WTC11 (cell line): Measurements from ENCODE around the gene NXF1. TPM values are rescaled to one million over a fixed set of nuclear protein-coding genes. Genes with fewer than 3 reads are reported as not detected.

ENCODE experiments used
- ATAC-seq: fragments of 200-7000 bp; cut with Tn5 transposase; 2 replicates; pipeline ENCODE4 v1.10.0; 2021; ENCODE audit warnings: mild to moderate bottlenecking, moderate library complexity
- CTCF ChIA-PET: fragments of 300-600 bp; sonication (Branson Sonifier 250); formaldehyde crosslinking; loops from one replicate; lab custom pipeline; 2021; ENCODE audit warnings: antibody characterized with exemption; lab: Charles Lee
- POLR2A ChIA-PET: fragments of 350-600 bp; sonication (Branson Sonifier 250); formaldehyde crosslinking; loops from one replicate; lab custom pipeline; 2021; ENCODE audit warnings: antibody characterized with exemption; lab: Charles Lee
- DNase-seq: peaks from one replicate; pipeline ENCODE4 v3.0.0; 2021; ENCODE audit warnings: low spot score
- H3K27ac Mint-ChIP-seq: 2 replicates; pipeline ENCODE4 v1.8.0; 2021; ENCODE audit warnings: mixed read lengths
- H3K27me3 Mint-ChIP-seq: 2 replicates; pipeline ENCODE4 v1.8.0; 2021; ENCODE audit warnings: low read depth, mild to moderate bottlenecking, moderate library complexity, mixed read lengths
- H3K36me3 Mint-ChIP-seq: 2 replicates; pipeline ENCODE4 v1.8.0; 2021; ENCODE audit warnings: mixed read lengths
- H3K4me1 Mint-ChIP-seq: 2 replicates; pipeline ENCODE4 v1.8.0; 2022; ENCODE audit warnings: mixed read lengths
- H3K4me3 Mint-ChIP-seq: 2 replicates; pipeline ENCODE4 v1.8.0; 2021; ENCODE audit warnings: mild to moderate bottlenecking, moderate library complexity, mixed read lengths
- H3K9me3 Mint-ChIP-seq: 2 replicates; pipeline ENCODE4 v1.8.0; 2021; ENCODE audit warnings: mixed read lengths
- CBFB ChIP-seq: sonication (generic); formaldehyde crosslinking; IDR thresholded peaks from 2 replicates; pipeline ENCODE4 v1.8.1; 2022; ENCODE audit warnings: mild to moderate bottlenecking, low read depth, missing genetic modification reagents
- ELF4 ChIP-seq: sonication (generic); formaldehyde crosslinking; IDR thresholded peaks from 2 replicates; pipeline ENCODE4 v1.8.1; 2022; ENCODE audit warnings: low read depth, mild to moderate bottlenecking, moderate library complexity, missing genetic modification reagents
- ESRRA ChIP-seq: sonication (generic); formaldehyde crosslinking; IDR thresholded peaks from 2 replicates; pipeline ENCODE4 v1.8.1; 2022; ENCODE audit warnings: mild to moderate bottlenecking, missing genetic modification reagents, borderline replicate concordance
- FOXJ3 ChIP-seq: sonication (generic); formaldehyde crosslinking; IDR thresholded peaks from 2 replicates; pipeline ENCODE4 v1.9.0; 2021; ENCODE audit warnings: missing genetic modification reagents, mild to moderate bottlenecking, borderline replicate concordance
- FOXP1 ChIP-seq: sonication (generic); formaldehyde crosslinking; IDR thresholded peaks from 2 replicates; pipeline ENCODE4 v1.8.0; 2022; ENCODE audit warnings: missing genetic modification reagents, mild to moderate bottlenecking, moderate library complexity, borderline replicate concordance
- NFE2L1 ChIP-seq: sonication (generic); formaldehyde crosslinking; IDR thresholded peaks from 2 replicates; pipeline ENCODE4 v1.8.1; 2023; ENCODE audit warnings: missing genetic modification reagents
- NR1H2 ChIP-seq: sonication (generic); formaldehyde crosslinking; IDR thresholded peaks from 2 replicates; pipeline ENCODE4 v1.9.0; 2021; ENCODE audit warnings: mild to moderate bottlenecking, moderate library complexity, missing genetic modification reagents
- NR2C2 ChIP-seq: sonication (generic); formaldehyde crosslinking; IDR thresholded peaks from 2 replicates; pipeline ENCODE4 v1.8.0; 2022; ENCODE audit warnings: mild to moderate bottlenecking, missing genetic modification reagents
- NR3C1 ChIP-seq: sonication (generic); formaldehyde crosslinking; conservative IDR thresholded peaks from 2 replicates; pipeline ENCODE4 v1.8.1; 2023; ENCODE audit warnings: low read depth, mild to moderate bottlenecking, missing genetic modification reagents
- OVOL2 ChIP-seq: fragments of 250-450 bp; sonication (Bioruptor Pico); IDR thresholded peaks from 2 replicates; pipeline ENCODE4 v1.9.0; 2021; ENCODE audit warnings: mild to moderate bottlenecking, borderline replicate concordance
- RELA ChIP-seq: sonication (generic); formaldehyde crosslinking; IDR thresholded peaks from 2 replicates; pipeline ENCODE4 v1.8.1; 2022; ENCODE audit warnings: missing genetic modification reagents, mild to moderate bottlenecking, borderline replicate concordance
- SMAD3 ChIP-seq: sonication (generic); formaldehyde crosslinking; IDR thresholded peaks from 2 replicates; pipeline ENCODE4 v1.8.0; 2022; ENCODE audit warnings: missing genetic modification reagents, mild to moderate bottlenecking, borderline replicate concordance
- TP53 ChIP-seq: sonication (generic); formaldehyde crosslinking; IDR thresholded peaks from 2 replicates; pipeline ENCODE4 v1.8.1; 2023; ENCODE audit warnings: mild to moderate bottlenecking, missing genetic modification reagents
- ZNF138 ChIP-seq: sonication (generic); formaldehyde crosslinking; conservative IDR thresholded peaks from 2 replicates; pipeline ENCODE4 v1.8.1; 2022; ENCODE audit warnings: mild to moderate bottlenecking, moderate library complexity, missing genetic modification reagents
- ZNF263 ChIP-seq: sonication (generic); formaldehyde crosslinking; IDR thresholded peaks from 2 replicates; pipeline ENCODE4 v1.8.1; 2022; ENCODE audit warnings: low read depth, mild to moderate bottlenecking, moderate library complexity, missing genetic modification reagents
- total RNA-seq: library from RNA; stranded (reverse); gene quantifications from 3 replicates; pipeline ENCODE4 v1.2.3, GENCODE V29; 2021
- TF ChIP-seq, protein P1 (sequence below): sonication (generic); formaldehyde crosslinking; IDR thresholded peaks from 2 replicates; pipeline ENCODE4 v1.8.1; 2023; ENCODE audit warnings: mild to moderate bottlenecking, missing genetic modification reagents
- TF ChIP-seq, protein P2 (sequence below): fragments of 250-450 bp; sonication (Bioruptor Pico); IDR thresholded peaks from 2 replicates; pipeline ENCODE4 v1.9.0; 2021; ENCODE audit warnings: mild to moderate bottlenecking
- TF ChIP-seq, protein P3 (sequence below): sonication (generic); formaldehyde crosslinking; IDR thresholded peaks from 2 replicates; pipeline ENCODE4 v1.8.1; 2022; ENCODE audit warnings: mild to moderate bottlenecking, moderate library complexity, missing genetic modification reagents
- TF ChIP-seq, protein P4 (sequence below): sonication (generic); formaldehyde crosslinking; IDR thresholded peaks from 2 replicates; pipeline ENCODE4 v1.8.1; 2023; ENCODE audit warnings: mild to moderate bottlenecking, missing genetic modification reagents, moderate library complexity
- TF ChIP-seq, protein P5 (sequence below): sonication (generic); formaldehyde crosslinking; IDR thresholded peaks from 2 replicates; pipeline ENCODE4 v1.8.1; 2023; ENCODE audit warnings: mild to moderate bottlenecking, missing genetic modification reagents, borderline replicate concordance
- TF ChIP-seq, protein P6 (sequence below): sonication (generic); formaldehyde crosslinking; IDR thresholded peaks from 2 replicates; pipeline ENCODE4 v1.8.0; 2022; ENCODE audit warnings: missing genetic modification reagents

Gene NXF1
- total RNA-seq, 1 experiment from 2014 or later, result 43.2 TPM

DNA sequence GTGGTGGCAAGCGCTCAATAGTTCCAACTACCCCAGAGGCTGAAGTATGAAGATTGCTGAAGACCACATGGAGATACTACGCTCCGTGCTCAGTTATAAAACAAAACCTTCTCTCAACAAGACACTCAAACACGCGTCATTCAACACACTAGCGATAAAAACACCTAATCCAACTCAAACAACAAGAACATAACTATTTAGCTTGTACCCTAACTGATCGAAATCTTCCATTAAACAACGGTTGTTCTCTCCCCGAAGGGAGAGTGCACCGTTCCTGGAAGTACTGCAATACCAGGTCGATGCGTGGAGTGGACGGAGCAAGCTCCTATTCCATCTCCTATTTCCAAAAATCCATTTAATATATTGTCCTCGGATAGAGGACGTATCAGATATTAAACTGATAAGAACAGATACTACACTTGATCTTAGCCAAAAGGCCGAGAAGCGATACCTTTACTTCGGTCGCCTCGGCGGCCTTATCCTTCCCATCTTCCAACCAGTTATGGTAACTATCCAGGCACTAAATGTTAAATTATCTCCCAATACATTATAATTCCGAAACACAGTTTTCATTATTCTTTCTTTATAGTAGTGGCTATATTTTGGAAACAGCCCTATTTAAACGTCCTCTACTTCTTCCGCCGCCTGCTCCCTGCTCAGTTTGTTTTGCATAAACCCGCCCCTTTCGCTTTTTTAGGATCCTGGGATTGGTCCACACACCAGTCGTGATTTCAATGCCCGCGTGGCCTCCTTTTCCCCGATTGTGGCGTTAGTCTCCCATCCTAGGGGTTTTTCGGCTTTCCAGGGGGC lies 36.3 kb upstream of the NXF1 start:
- H3K4me3 Mint-ChIP-seq, result no peak overlapping the region
- POLR2A ChIA-PET, result interaction anchor here (0.6 to 3.4 kb wide), 31 partner anchors 9 to 1035 kb away, joined by 3 to 83 read pairs (median 5); partner anchors contain the start of genes C11orf98, CSKMT, EEF1G and HNRNPUL2
- peak; percentile 87 for DNase-seq
- H3K36me3 Mint-ChIP-seq, result peaks cover 18% of the 10 kb centered on the region
- peaks cover 15% of the 10 kb centered on the region for H3K4me1 Mint-ChIP-seq
- CTCF ChIA-PET, result interaction anchor here (0.9 to 3.4 kb wide), 8 partner anchors 9 to 134 kb away, joined by 3 to 29 read pairs (median 4); partner anchors contain the start of genes BSCL2, GNG3, STX5 and TEX54
- H3K27ac Mint-ChIP-seq, result no peak overlapping the region
- peak; percentile 77 for ATAC-seq
- peaks cover 4% of the 10 kb centered on the region; the same call in 1 of the 2 replicates for H3K9me3 Mint-ChIP-seq
- H3K27me3 Mint-ChIP-seq, result no peaks in the 10 kb centered on the region
- peak; percentile 58; the same call in 1 of the 2 replicates for TF ChIP-seq RELA
- peak; percentile 92 for TF ChIP-seq SMAD3 (CRISPR knock-in tag)
- TF ChIP-seq, protein P1, sequence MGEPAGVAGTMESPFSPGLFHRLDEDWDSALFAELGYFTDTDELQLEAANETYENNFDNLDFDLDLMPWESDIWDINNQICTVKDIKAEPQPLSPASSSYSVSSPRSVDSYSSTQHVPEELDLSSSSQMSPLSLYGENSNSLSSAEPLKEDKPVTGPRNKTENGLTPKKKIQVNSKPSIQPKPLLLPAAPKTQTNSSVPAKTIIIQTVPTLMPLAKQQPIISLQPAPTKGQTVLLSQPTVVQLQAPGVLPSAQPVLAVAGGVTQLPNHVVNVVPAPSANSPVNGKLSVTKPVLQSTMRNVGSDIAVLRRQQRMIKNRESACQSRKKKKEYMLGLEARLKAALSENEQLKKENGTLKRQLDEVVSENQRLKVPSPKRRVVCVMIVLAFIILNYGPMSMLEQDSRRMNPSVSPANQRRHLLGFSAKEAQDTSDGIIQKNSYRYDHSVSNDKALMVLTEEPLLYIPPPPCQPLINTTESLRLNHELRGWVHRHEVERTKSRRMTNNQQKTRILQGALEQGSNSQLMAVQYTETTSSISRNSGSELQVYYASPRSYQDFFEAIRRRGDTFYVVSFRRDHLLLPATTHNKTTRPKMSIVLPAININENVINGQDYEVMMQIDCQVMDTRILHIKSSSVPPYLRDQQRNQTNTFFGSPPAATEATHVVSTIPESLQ (CRISPR knock-in tag), result no peak
- no peak for TF ChIP-seq NR1H2 (CRISPR knock-in tag)
- TF ChIP-seq, protein P2, sequence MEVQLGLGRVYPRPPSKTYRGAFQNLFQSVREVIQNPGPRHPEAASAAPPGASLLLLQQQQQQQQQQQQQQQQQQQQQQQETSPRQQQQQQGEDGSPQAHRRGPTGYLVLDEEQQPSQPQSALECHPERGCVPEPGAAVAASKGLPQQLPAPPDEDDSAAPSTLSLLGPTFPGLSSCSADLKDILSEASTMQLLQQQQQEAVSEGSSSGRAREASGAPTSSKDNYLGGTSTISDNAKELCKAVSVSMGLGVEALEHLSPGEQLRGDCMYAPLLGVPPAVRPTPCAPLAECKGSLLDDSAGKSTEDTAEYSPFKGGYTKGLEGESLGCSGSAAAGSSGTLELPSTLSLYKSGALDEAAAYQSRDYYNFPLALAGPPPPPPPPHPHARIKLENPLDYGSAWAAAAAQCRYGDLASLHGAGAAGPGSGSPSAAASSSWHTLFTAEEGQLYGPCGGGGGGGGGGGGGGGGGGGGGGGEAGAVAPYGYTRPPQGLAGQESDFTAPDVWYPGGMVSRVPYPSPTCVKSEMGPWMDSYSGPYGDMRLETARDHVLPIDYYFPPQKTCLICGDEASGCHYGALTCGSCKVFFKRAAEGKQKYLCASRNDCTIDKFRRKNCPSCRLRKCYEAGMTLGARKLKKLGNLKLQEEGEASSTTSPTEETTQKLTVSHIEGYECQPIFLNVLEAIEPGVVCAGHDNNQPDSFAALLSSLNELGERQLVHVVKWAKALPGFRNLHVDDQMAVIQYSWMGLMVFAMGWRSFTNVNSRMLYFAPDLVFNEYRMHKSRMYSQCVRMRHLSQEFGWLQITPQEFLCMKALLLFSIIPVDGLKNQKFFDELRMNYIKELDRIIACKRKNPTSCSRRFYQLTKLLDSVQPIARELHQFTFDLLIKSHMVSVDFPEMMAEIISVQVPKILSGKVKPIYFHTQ (CRISPR knock-in tag), result peak; percentile 100
- TF ChIP-seq FOXJ3 (CRISPR knock-in tag), result peak; percentile 79; the same call in 1 of the 2 replicates
- TF ChIP-seq, protein P3, sequence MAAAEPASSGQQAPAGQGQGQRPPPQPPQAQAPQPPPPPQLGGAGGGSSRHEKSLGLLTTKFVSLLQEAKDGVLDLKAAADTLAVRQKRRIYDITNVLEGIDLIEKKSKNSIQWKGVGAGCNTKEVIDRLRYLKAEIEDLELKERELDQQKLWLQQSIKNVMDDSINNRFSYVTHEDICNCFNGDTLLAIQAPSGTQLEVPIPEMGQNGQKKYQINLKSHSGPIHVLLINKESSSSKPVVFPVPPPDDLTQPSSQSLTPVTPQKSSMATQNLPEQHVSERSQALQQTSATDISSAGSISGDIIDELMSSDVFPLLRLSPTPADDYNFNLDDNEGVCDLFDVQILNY (CRISPR knock-in tag), result peak; percentile 93; the same call in 1 of the 2 replicates
- peak; percentile 91 for TF ChIP-seq ESRRA (CRISPR knock-in tag)
- no peak; the same call in 1 of the 2 replicates for TF ChIP-seq FOXP1 (CRISPR knock-in tag)
- TF ChIP-seq NR3C1 (CRISPR knock-in tag), result 0 out of 2 replicates have a peak, but pooled peaks have one; percentile 65
- peak; percentile 93 for TF ChIP-seq NFE2L1
- peak; percentile 63; the same call in 1 of the 2 replicates for TF ChIP-seq ZNF138
- TF ChIP-seq, protein P4, sequence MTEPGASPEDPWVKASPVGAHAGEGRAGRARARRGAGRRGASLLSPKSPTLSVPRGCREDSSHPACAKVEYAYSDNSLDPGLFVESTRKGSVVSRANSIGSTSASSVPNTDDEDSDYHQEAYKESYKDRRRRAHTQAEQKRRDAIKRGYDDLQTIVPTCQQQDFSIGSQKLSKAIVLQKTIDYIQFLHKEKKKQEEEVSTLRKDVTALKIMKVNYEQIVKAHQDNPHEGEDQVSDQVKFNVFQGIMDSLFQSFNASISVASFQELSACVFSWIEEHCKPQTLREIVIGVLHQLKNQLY (CRISPR knock-in tag), result peak; percentile 97; the same call in 1 of the 2 replicates
- peak; percentile 89; the same call in 1 of the 2 replicates for TF ChIP-seq ELF4 (CRISPR knock-in tag)
- peak; percentile 100 for TF ChIP-seq OVOL2
- TF ChIP-seq, protein P5, sequence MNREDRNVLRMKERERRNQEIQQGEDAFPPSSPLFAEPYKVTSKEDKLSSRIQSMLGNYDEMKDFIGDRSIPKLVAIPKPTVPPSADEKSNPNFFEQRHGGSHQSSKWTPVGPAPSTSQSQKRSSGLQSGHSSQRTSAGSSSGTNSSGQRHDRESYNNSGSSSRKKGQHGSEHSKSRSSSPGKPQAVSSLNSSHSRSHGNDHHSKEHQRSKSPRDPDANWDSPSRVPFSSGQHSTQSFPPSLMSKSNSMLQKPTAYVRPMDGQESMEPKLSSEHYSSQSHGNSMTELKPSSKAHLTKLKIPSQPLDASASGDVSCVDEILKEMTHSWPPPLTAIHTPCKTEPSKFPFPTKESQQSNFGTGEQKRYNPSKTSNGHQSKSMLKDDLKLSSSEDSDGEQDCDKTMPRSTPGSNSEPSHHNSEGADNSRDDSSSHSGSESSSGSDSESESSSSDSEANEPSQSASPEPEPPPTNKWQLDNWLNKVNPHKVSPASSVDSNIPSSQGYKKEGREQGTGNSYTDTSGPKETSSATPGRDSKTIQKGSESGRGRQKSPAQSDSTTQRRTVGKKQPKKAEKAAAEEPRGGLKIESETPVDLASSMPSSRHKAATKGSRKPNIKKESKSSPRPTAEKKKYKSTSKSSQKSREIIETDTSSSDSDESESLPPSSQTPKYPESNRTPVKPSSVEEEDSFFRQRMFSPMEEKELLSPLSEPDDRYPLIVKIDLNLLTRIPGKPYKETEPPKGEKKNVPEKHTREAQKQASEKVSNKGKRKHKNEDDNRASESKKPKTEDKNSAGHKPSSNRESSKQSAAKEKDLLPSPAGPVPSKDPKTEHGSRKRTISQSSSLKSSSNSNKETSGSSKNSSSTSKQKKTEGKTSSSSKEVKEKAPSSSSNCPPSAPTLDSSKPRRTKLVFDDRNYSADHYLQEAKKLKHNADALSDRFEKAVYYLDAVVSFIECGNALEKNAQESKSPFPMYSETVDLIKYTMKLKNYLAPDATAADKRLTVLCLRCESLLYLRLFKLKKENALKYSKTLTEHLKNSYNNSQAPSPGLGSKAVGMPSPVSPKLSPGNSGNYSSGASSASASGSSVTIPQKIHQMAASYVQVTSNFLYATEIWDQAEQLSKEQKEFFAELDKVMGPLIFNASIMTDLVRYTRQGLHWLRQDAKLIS (CRISPR knock-in tag), result peak; percentile 96
- TF ChIP-seq, protein P6, sequence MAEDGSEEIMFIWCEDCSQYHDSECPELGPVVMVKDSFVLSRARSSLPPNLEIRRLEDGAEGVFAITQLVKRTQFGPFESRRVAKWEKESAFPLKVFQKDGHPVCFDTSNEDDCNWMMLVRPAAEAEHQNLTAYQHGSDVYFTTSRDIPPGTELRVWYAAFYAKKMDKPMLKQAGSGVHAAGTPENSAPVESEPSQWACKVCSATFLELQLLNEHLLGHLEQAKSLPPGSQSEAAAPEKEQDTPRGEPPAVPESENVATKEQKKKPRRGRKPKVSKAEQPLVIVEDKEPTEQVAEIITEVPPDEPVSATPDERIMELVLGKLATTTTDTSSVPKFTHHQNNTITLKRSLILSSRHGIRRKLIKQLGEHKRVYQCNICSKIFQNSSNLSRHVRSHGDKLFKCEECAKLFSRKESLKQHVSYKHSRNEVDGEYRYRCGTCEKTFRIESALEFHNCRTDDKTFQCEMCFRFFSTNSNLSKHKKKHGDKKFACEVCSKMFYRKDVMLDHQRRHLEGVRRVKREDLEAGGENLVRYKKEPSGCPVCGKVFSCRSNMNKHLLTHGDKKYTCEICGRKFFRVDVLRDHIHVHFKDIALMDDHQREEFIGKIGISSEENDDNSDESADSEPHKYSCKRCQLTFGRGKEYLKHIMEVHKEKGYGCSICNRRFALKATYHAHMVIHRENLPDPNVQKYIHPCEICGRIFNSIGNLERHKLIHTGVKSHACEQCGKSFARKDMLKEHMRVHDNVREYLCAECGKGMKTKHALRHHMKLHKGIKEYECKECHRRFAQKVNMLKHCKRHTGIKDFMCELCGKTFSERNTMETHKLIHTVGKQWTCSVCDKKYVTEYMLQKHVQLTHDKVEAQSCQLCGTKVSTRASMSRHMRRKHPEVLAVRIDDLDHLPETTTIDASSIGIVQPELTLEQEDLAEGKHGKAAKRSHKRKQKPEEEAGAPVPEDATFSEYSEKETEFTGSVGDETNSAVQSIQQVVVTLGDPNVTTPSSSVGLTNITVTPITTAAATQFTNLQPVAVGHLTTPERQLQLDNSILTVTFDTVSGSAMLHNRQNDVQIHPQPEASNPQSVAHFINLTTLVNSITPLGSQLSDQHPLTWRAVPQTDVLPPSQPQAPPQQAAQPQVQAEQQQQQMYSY (CRISPR knock-in tag), result no peak; the same call in 1 of the 2 replicates
- TF ChIP-seq TP53 (CRISPR knock-in tag), result peak; percentile 77; the same call in 1 of the 2 replicates
- no peak; the same call in 1 of the 2 replicates for TF ChIP-seq ZNF263 (CRISPR knock-in tag)
- peak; percentile 90 for TF ChIP-seq CBFB (CRISPR knock-in tag)
- peak; percentile 55; the same call in 1 of the 2 replicates for TF ChIP-seq NR2C2 (CRISPR knock-in tag)
